ENCODE measurements around the gene HHIP. TPM values are rescaled to one million over a fixed set of nuclear protein-coding genes. Genes with fewer than 3 reads are reported as not detected.

HHIP gene
- total and polyA plus RNA-seq, 7 donors = 0.01 to 0.56 (median 0.18) TPM; not detected in 1

- no peak overlapping the region for H3K4me3 ChIP-seq
- no peak for TF ChIP-seq CTCF (IDR thresholded peaks at IDR 0.05)
- intact Hi-C loops (cut with DNase I) = no loop called here
- H3K36me3 ChIP-seq (ENCODE audit: insufficient read depth in 1 of 2, low read depth in 1 of 2) = no peaks in the 10 kb centered on the region
- H3K27ac ChIP-seq = no peak overlapping the region
- no peaks in the 10 kb centered on the region for H3K4me1 ChIP-seq
- ATAC-seq = no peak
- no peaks in the 10 kb centered on the region for H3K9me3 ChIP-seq
- DNase-seq = no peak
- H3K27me3 ChIP-seq (ENCODE audit: insufficient read depth in 3 of 3, low read length in 2 of 3) = no peaks in the 10 kb centered on the region
Observed at GRCh38 chr4:144710526-144710912, 64.6 kb downstream of the HHIP start.

GRCh38 chr4:144711700-144712456 lies 65.9 kb downstream of the HHIP start:
- intact Hi-C loops (cut with DNase I) = no loop called here
- 77 to 80% (median 79%) methylated on average over 4 of the region's 4 CpGs for WGBS, 3 donors
- H3K36me3 ChIP-seq (ENCODE audit: insufficient read depth in 1 of 2, low read depth in 1 of 2) = no peaks in the 10 kb centered on the region

GRCh38 chr4:144712775-144713174 lies 66.8 kb downstream of the HHIP start:
- intact Hi-C loops (cut with DNase I) = no loop called here
- H3K9me3 ChIP-seq = no peaks in the 10 kb centered on the region
- no peak for TF ChIP-seq CTCF (IDR thresholded peaks at IDR 0.05)
- WGBS, 3 donors = 74 to 84% (median 76%) methylated on average over 3 of the region's 3 CpGs
- DNase-seq (no peak), ATAC-seq (no peak)
- H3K27me3 ChIP-seq (ENCODE audit: insufficient read depth in 3 of 3, low read length in 2 of 3) = no peaks in the 10 kb centered on the region
- no peak overlapping the region for H3K4me3 ChIP-seq
- H3K27ac ChIP-seq = no peak overlapping the region
- no peaks in the 10 kb centered on the region for H3K36me3 ChIP-seq (ENCODE audit: insufficient read depth in 1 of 2, low read depth in 1 of 2)
- H3K4me1 ChIP-seq = no peaks in the 10 kb centered on the region

More at GRCh38 chr4:144711700-144712456, 65.9 kb downstream of the HHIP start:
- Histone ChIP-seq H3K27ac (no peak overlapping the region), H3K4me1 (no peaks in the 10 kb centered on the region), H3K27me3 (ENCODE audit: insufficient read depth in 3 of 3, low read length in 2 of 3) (no peaks in the 10 kb centered on the region), H3K9me3 (no peaks in the 10 kb centered on the region), H3K4me3 (no peak overlapping the region)
- DNase-seq = no peak
- TF ChIP-seq CTCF (IDR thresholded peaks at IDR 0.05) = no peak
- no peak for ATAC-seq

GRCh38 chr4:144714166-144714565 lies 68.2 kb downstream of the HHIP start:
- no peaks in the 10 kb centered on the region for H3K4me1 ChIP-seq
- no peak for ATAC-seq
- no peaks in the 10 kb centered on the region for H3K36me3 ChIP-seq (ENCODE audit: insufficient read depth in 1 of 2, low read depth in 1 of 2)
- no peak for DNase-seq
- H3K27me3 ChIP-seq (ENCODE audit: insufficient read depth in 3 of 3, low read length in 2 of 3) = no peaks in the 10 kb centered on the region
- 95 to 96% (median 96%) methylated on average over 3 of the region's 3 CpGs for WGBS, 3 donors
- no peaks in the 10 kb centered on the region for H3K9me3 ChIP-seq
- TF ChIP-seq CTCF (IDR thresholded peaks at IDR 0.05) = no peak
- intact Hi-C loops (cut with DNase I) = no loop called here
- H3K4me3 ChIP-seq = no peak overlapping the region
- no peak overlapping the region for H3K27ac ChIP-seq

GRCh38 chr4:144715230-144715629 lies 69.3 kb downstream of the HHIP start:
- Histone ChIP-seq H3K36me3 (ENCODE audit: insufficient read depth in 1 of 2, low read depth in 1 of 2) (no peaks in the 10 kb centered on the region), H3K27ac (no peak overlapping the region), H3K9me3 (no peaks in the 10 kb centered on the region), H3K27me3 (ENCODE audit: insufficient read depth in 3 of 3, low read length in 2 of 3) (no peaks in the 10 kb centered on the region), H3K4me1 (no peaks in the 10 kb centered on the region), H3K4me3 (no peak overlapping the region)
- ATAC-seq = no peak
- intact Hi-C loops (cut with DNase I) = no loop called here
- no peak for TF ChIP-seq CTCF (IDR thresholded peaks at IDR 0.05)
- whole genome bisulfite sequencing, 3 donors = 89 to 95% (median 94%) methylated on average over 2 of the region's 2 CpGs
- DNase-seq = no peak

Data from psoas muscle (tissue), 8 donors.